IMR-90 (cell line): ENCODE data around the gene SLC17A9. TPM values are rescaled to one million over a fixed set of nuclear protein-coding genes. Genes with fewer than 3 reads are reported as not detected.
A peak's percentile ranks its signal among the peaks of the same experiment; 100 is the strongest.

ENCODE experiments used
- ATAC-seq: fragments of 200-7000 bp; cut with Tn5 transposase; 2 replicates; pipeline ENCODE4 v1.9.1; 2020; ENCODE audit warnings: low read depth, mild to moderate bottlenecking, moderate library complexity
- BruUV-seq: library from RNA; stranded (reverse); fragments of 400-500 nt; replicated peaks from 2 replicates; lab custom pipeline; 2021; lab: Mats Ljungman, UMichigan
- CTCF ChIA-PET: fragments of 300-600 bp; formaldehyde crosslinking; extraction: SDS; loops from one replicate; lab custom pipeline; 2021; ENCODE audit warnings: antibody characterized with exemption; lab: Yijun Ruan, JAX
- POLR2A ChIA-PET: fragments of 300-600 bp; sonication (Branson Sonifier 250); formaldehyde crosslinking; loops from one replicate; lab custom pipeline; 2022; ENCODE audit warnings: antibody characterized with exemption; ENCODE audit not compliant: unreplicated experiment; lab: Charles Lee
- DNase-seq: peaks from one replicate; pipeline ENCODE4 v3.0.0; 2013
- H2AFZ ChIP-seq: replicated peaks from 2 replicates; pipeline ENCODE3; 2013; ENCODE audit warnings: low read length, mild to moderate bottlenecking; ENCODE audit not compliant: poor library complexity
- H2AK5ac ChIP-seq: 2 replicates; pipeline ENCODE4 v1.6.1; 2013; ENCODE audit warnings: low read depth, low read length, inconsistent platforms
- H2AK9ac ChIP-seq: replicated peaks from 2 replicates; pipeline ENCODE3; 2013; ENCODE audit warnings: mild to moderate bottlenecking, low read depth, low read length, moderate library complexity; ENCODE audit not compliant: poor library complexity
- H2BK120ac ChIP-seq: 2 replicates; pipeline ENCODE4 v1.6.1; 2013; ENCODE audit warnings: low read depth, low read length, inconsistent platforms
- H2BK15ac ChIP-seq: 3 replicates; pipeline ENCODE4 v1.6.1; 2013; ENCODE audit warnings: low read depth, low read length, inconsistent platforms
- H2BK20ac ChIP-seq: 2 replicates; pipeline ENCODE4 v1.6.1; 2013; ENCODE audit warnings: low read depth, mild to moderate bottlenecking, inconsistent platforms, low read length, moderate library complexity
- H2BK5ac ChIP-seq: 2 replicates; pipeline ENCODE4 v1.6.1; 2013; ENCODE audit warnings: mild to moderate bottlenecking, low read depth, low read length, inconsistent platforms; ENCODE audit not compliant: poor library complexity, severe bottlenecking
- H3K14ac ChIP-seq: replicated peaks from 2 replicates; pipeline ENCODE4 v1.6.1; 2013; ENCODE audit warnings: low read depth, low read length, inconsistent platforms
- H3K18ac ChIP-seq: 2 replicates; pipeline ENCODE4 v1.6.1; 2013; ENCODE audit warnings: low read depth, low read length, control low read depth
- H3K23ac ChIP-seq: 2 replicates; pipeline ENCODE4 v1.6.1; 2013; ENCODE audit warnings: low read depth, low read length, inconsistent platforms
- H3K27ac ChIP-seq: 2 replicates; pipeline ENCODE4 v1.5.1; 2013; ENCODE audit warnings: mild to moderate bottlenecking, control low read depth, low read length; ENCODE audit not compliant: insufficient read depth
- H3K27me3 ChIP-seq: 2 replicates; pipeline ENCODE4 v1.6.1; 2013; ENCODE audit warnings: low read length; ENCODE audit not compliant: control insufficient read depth, insufficient read depth
- H3K36me3 ChIP-seq: 2 replicates; pipeline ENCODE4 v1.6.1; 2013; ENCODE audit warnings: low read length, mixed read lengths; ENCODE audit not compliant: control insufficient read depth, insufficient read depth
- H3K4ac ChIP-seq: 2 replicates; pipeline ENCODE4 v1.6.1; 2013; ENCODE audit warnings: low read depth, low read length, inconsistent platforms
- H3K4me1 ChIP-seq: 2 replicates; pipeline ENCODE4 v1.6.1; 2013; ENCODE audit warnings: low read length, mixed read lengths; ENCODE audit not compliant: control insufficient read depth, insufficient read depth
- H3K4me2 ChIP-seq: 2 replicates; pipeline ENCODE4 v1.6.1; 2013; ENCODE audit warnings: low read depth, mild to moderate bottlenecking, control low read depth, low read length, moderate library complexity
- H3K4me3 ChIP-seq: 2 replicates; pipeline ENCODE4 v1.5.1; 2013; ENCODE audit warnings: low read depth, mild to moderate bottlenecking, control low read depth, low read length, moderate library complexity; ENCODE audit not compliant: insufficient read depth
- H3K56ac ChIP-seq: 2 replicates; pipeline ENCODE4 v1.6.1; 2013; ENCODE audit warnings: low read length, inconsistent platforms; ENCODE audit not compliant: insufficient read depth; ENCODE audit errors: extremely low read depth
- H3K79me1 ChIP-seq, 2 experiments: 2 replicates each; pipeline ENCODE4 v1.6.1; 2013; ENCODE audit warnings: low read length in 2 of 2, inconsistent platforms in 1 of 2, low read depth in 1 of 2
- H3K9ac ChIP-seq: 2 replicates; pipeline ENCODE4 v1.6.1; 2013; ENCODE audit warnings: low read depth, low read length, control low read depth
- H3K9me1 ChIP-seq: 2 replicates; pipeline ENCODE4 v1.6.1; 2013; ENCODE audit warnings: low read length, inconsistent platforms; ENCODE audit not compliant: insufficient read depth
- H3K9me3 ChIP-seq: 2 replicates; pipeline ENCODE4 v1.6.1; 2013; ENCODE audit warnings: low read length; ENCODE audit not compliant: control insufficient read depth, insufficient read depth
- H4K20me1 ChIP-seq: 2 replicates; pipeline ENCODE4 v1.6.1; 2013; ENCODE audit warnings: low read length, inconsistent platforms; ENCODE audit not compliant: insufficient read depth
- H4K5ac ChIP-seq: 2 replicates; pipeline ENCODE4 v1.6.1; 2013; ENCODE audit warnings: mild to moderate bottlenecking, low read depth, low read length, control low read depth
- H4K8ac ChIP-seq, 2 experiments: 2 replicates each; pipeline ENCODE4 v1.6.1; 2013; ENCODE audit warnings: low read depth in 2 of 2, low read length in 2 of 2, control low read depth in 1 of 2, inconsistent platforms in 1 of 2
- H4K91ac ChIP-seq: 2 replicates; pipeline ENCODE4 v1.6.1; 2013; ENCODE audit warnings: low read depth, low read length, inconsistent platforms; ENCODE audit not compliant: insufficient read depth
- BHLHE40 ChIP-seq: fragments of 150-350 bp; IDR thresholded peaks from 2 replicates; pipeline ENCODE4 v1.6.1; 2016; ENCODE audit warnings: mild to moderate bottlenecking, low read depth, low read length
- CEBPB ChIP-seq: IDR thresholded peaks from 2 replicates; pipeline ENCODE4 v1.6.1; 2012; ENCODE audit warnings: low read depth, low read length, improper control_type of control experiment
- CHD1 ChIP-seq: IDR thresholded peaks from 2 replicates; pipeline ENCODE4 v1.6.1; 2012; ENCODE audit warnings: low read depth, low read length, improper control_type of control experiment
- CTCF ChIP-seq: conservative IDR thresholded peaks from 2 replicates; pipeline ENCODE4 v1.5.1; 2012; ENCODE audit warnings: mild to moderate bottlenecking, low read depth, low read length, improper control_type of control experiment
- ELK1 ChIP-seq: fragments of 150-350 bp; IDR thresholded peaks from 2 replicates; pipeline ENCODE4 v1.6.1; 2016; ENCODE audit warnings: low read depth, mild to moderate bottlenecking, low read length, moderate library complexity, borderline replicate concordance
- FOS ChIP-seq: fragments of 150-350 bp; IDR thresholded peaks from 2 replicates; pipeline ENCODE4 v1.6.1; 2016; ENCODE audit warnings: low read depth, low read length
- MAFK ChIP-seq: IDR thresholded peaks from 2 replicates; pipeline ENCODE4 v1.6.1; 2012; ENCODE audit warnings: low read depth, low read length, improper control_type of control experiment
- MAZ ChIP-seq: IDR thresholded peaks from 2 replicates; pipeline ENCODE4 v1.6.1; 2012; ENCODE audit warnings: low read depth, mild to moderate bottlenecking, low read length, improper control_type of control experiment, moderate library complexity, borderline replicate concordance
- MXI1 ChIP-seq: IDR thresholded peaks from 2 replicates; pipeline ENCODE4 v1.6.1; 2012; ENCODE audit warnings: low read depth, mild to moderate bottlenecking, low read length, moderate library complexity, borderline replicate concordance
- NFE2L2 ChIP-seq: fragments of 150-350 bp; IDR thresholded peaks from 2 replicates; pipeline ENCODE4 v1.6.1; 2016; ENCODE audit warnings: low read depth, mild to moderate bottlenecking, low read length
- POLR2A ChIP-seq: IDR thresholded peaks from 2 replicates; pipeline ENCODE4 v1.6.1; 2012; ENCODE audit warnings: mild to moderate bottlenecking, low read depth, low read length
- RAD21 ChIP-seq: IDR thresholded peaks from 2 replicates; pipeline ENCODE4 v1.6.1; 2012; ENCODE audit warnings: low read length, improper control_type of control experiment
- RCOR1 ChIP-seq: IDR thresholded peaks from 2 replicates; pipeline ENCODE4 v1.6.1; 2012; ENCODE audit warnings: mild to moderate bottlenecking, low read length, improper control_type of control experiment; ENCODE audit not compliant: insufficient replicate concordance
- RFX5 ChIP-seq: IDR thresholded peaks from 2 replicates; pipeline ENCODE4 v1.8.0; 2012; ENCODE audit warnings: low read depth, mild to moderate bottlenecking, low read length, moderate library complexity
- SMC3 ChIP-seq: fragments of 150-350 bp; IDR thresholded peaks from 2 replicates; pipeline ENCODE4 v1.6.1; 2016; ENCODE audit warnings: low read depth, mild to moderate bottlenecking, antibody characterized with exemption, low read length, moderate library complexity
- USF2 ChIP-seq: fragments of 150-350 bp; IDR thresholded peaks from 2 replicates; pipeline ENCODE4 v1.6.1; 2017; ENCODE audit warnings: mild to moderate bottlenecking, antibody characterized with exemption, low read length, low read depth
- WGBS, 2 experiments: methylation state at CpG; one replicate each; pipeline versions ENCODE4 v1.1.5 to v1.1.7; 2013; ENCODE audit warnings: missing lambda C conversion rate in 2 of 2; ENCODE audit not compliant: insufficient read length in 1 of 2; ENCODE audit errors: extremely low coverage in 2 of 2; 5-methylcytosine and 5-hydroxymethylcytosine counted together
- dilution Hi-C: fragments of 300-500 bp; cut with HindIII; formaldehyde crosslinking; loops from one replicate; pipeline ENCODE4 v1.14.3; 2018; ENCODE audit warnings: low sequenced_read_pairs; ENCODE audit not compliant: unreplicated experiment
- in situ Hi-C: fragments of 300-500 bp; cut with MboI; formaldehyde crosslinking; loops from 3 replicates; pipeline ENCODE4 v1.14.3; 2019; ENCODE audit warnings: low sequenced_read_pairs, inconsistent platforms, mixed read lengths
- intact Hi-C: fragments of 100-400 bp; cut with micrococcal nuclease; formaldehyde crosslinking; loops from 2 replicates; pipeline ENCODE4 v1.10.0; 2022
- polyA plus RNA-seq, 3 experiments: library from polyadenylated mRNA; depleted of rRNA; stranded (reverse); fragments of >200 nt; gene quantifications; 2 replicates each; pipeline ENCODE4 v1.2.3, GENCODE V29; 2012; ENCODE audit warnings: low replicate concordance in 1 of 3
- total RNA-seq: library from RNA; depleted of rRNA; stranded (reverse); fragments of >200 nt; gene quantifications from 2 replicates; pipeline ENCODE4 v1.2.3, GENCODE V29; 2012

The SLC17A9 gene
- total and polyA plus RNA-seq, 2 of the 4 experiments (the other 2 are of a cell fraction), result 2.2 to 14.4 TPM

- Histone ChIP-seq H2BK120ac (no peak overlapping the region), H3K4ac (no peak overlapping the region), H2AK5ac (no peak overlapping the region), H4K20me1 (0 out of 2 replicates have a peak, but pooled peaks cover 3% of the 10 kb centered on the region), H3K27me3 (peaks cover 71% of the 10 kb centered on the region), H2BK20ac (no peak overlapping the region), H3K79me1 (no peaks in the 10 kb centered on the region), H3K14ac (no peak overlapping the region), H3K4me1 (no peaks in the 10 kb centered on the region), H4K5ac (no peak overlapping the region), H3K9me1 (no peaks in the 10 kb centered on the region), H3K36me3 (no peaks in the 10 kb centered on the region), H3K4me2 (no peak overlapping the region), H3K56ac (no peak overlapping the region), H3K27ac (no peak overlapping the region), H3K18ac (no peak overlapping the region), H3K23ac (no peak overlapping the region), H2BK5ac (no peak overlapping the region), H3K9me3 (peaks cover 13% of the 10 kb centered on the region), H3K4me3 (no peak overlapping the region), H3K9ac (no peak overlapping the region), H2AK9ac (no peak overlapping the region), H2BK15ac (no peak overlapping the region), H4K8ac (no peak overlapping the region), H2AFZ (no peak overlapping the region), H4K91ac (no peak overlapping the region)
- no peak for DNase-seq
- 36% methylated on average over 4 of the region's 12 CpGs; no CpG with 5 or more reads in 1 of the 2 experiments for WGBS, 2 experiments
- BruUV-seq, result no TSS peak
- ATAC-seq, result peak; percentile 24; the same call in 1 of the 2 replicates
- CTCF ChIA-PET, result interaction anchor here (0.8 kb wide), 1 partner anchor 10 kb away, joined by 3 read pairs; no protein-coding TSS in a partner anchor
- in situ Hi-C loops (loop anchor here (10.0 to 25.0 kb wide), 2 partner anchors 139 to 327 kb away; no protein-coding TSS in a partner anchor), intact Hi-C loops (no loop called here), dilution Hi-C loops (no loop called here)
- POLR2A ChIA-PET, result no interaction called here
- no peak for TF ChIP-seq NFE2L2
- TF ChIP-seq MAFK, result no peak
- no peak for TF ChIP-seq CTCF
- TF ChIP-seq RCOR1, result no peak
- no peak for TF ChIP-seq USF2
- no peak for TF ChIP-seq CEBPB
- TF ChIP-seq RFX5, result no peak
- TF ChIP-seq POLR2A, result no peak
- TF ChIP-seq FOS, result no peak
- no peak for TF ChIP-seq MXI1
- TF ChIP-seq MAZ, result no peak
- TF ChIP-seq SMC3, result no peak
- no peak for TF ChIP-seq ELK1
- TF ChIP-seq BHLHE40, result no peak
- TF ChIP-seq RAD21, result no peak
- no peak for TF ChIP-seq CHD1
Observed at GRCh38 chr20:63014287-63014686, 61.8 kb downstream of the SLC17A9 start.
